ENCODE results near the gene TESMIN.

The TESMIN gene

DNA sequence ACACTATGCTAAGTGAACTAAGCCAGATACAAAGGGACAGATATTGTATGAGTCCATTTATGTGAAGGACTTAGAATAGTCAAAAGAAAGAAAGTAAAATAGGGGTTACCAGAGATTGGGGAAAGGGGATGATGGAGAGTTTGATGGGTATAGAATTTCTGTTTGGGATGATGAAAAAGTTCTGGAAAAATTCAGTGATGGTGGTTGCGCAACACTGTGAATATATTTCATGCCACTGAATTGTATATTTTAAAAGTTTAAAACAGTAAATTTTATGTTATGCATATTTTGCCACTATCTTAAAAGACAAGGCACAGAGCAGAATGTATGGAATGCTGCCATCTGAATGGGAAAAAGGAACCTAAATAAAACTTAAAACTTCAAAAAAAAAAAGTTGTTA lies 29.2 kb downstream of the TESMIN start:
- H3K4me3 ChIP-seq (replicated peaks in 1 of 2; ENCODE audit: low read depth in 2 of 2, low read length in 2 of 2), result no peak overlapping the region
- TF ChIP-seq, protein P1, sequence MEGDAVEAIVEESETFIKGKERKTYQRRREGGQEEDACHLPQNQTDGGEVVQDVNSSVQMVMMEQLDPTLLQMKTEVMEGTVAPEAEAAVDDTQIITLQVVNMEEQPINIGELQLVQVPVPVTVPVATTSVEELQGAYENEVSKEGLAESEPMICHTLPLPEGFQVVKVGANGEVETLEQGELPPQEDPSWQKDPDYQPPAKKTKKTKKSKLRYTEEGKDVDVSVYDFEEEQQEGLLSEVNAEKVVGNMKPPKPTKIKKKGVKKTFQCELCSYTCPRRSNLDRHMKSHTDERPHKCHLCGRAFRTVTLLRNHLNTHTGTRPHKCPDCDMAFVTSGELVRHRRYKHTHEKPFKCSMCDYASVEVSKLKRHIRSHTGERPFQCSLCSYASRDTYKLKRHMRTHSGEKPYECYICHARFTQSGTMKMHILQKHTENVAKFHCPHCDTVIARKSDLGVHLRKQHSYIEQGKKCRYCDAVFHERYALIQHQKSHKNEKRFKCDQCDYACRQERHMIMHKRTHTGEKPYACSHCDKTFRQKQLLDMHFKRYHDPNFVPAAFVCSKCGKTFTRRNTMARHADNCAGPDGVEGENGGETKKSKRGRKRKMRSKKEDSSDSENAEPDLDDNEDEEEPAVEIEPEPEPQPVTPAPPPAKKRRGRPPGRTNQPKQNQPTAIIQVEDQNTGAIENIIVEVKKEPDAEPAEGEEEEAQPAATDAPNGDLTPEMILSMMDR (IDR thresholded peaks at IDR 0.05; ENCODE audit: low read depth, low read length), result no peak
- no peak for DNase-seq (ENCODE audit: low read depth in 2 of 2)

DNA sequence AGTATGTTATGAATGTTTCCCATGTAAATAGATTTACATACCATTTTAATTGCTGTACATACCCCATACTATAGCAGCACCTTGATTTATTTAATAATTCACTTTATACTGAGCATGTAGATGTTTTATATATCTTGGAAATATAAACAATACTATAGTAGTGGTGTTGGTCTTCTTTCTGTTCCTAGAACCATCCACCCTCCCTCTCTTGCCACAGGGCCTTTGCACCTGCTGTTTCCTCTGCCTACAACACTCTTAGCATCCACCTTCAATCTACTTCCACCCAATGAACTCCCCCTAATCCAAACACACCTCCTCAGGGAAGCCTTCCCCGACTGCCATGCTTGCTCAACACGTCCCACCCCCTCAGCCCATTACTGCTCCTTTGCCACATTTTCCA lies 30.2 kb downstream of the TESMIN start:
- H3K4me3 ChIP-seq (replicated peaks in 1 of 2; ENCODE audit: low read depth in 2 of 2, low read length in 2 of 2), result no peak overlapping the region
- no peak for DNase-seq (ENCODE audit: low read depth in 2 of 2)
- TF ChIP-seq, protein P1 (IDR thresholded peaks at IDR 0.05; ENCODE audit: low read depth, low read length), result no peak

DNA sequence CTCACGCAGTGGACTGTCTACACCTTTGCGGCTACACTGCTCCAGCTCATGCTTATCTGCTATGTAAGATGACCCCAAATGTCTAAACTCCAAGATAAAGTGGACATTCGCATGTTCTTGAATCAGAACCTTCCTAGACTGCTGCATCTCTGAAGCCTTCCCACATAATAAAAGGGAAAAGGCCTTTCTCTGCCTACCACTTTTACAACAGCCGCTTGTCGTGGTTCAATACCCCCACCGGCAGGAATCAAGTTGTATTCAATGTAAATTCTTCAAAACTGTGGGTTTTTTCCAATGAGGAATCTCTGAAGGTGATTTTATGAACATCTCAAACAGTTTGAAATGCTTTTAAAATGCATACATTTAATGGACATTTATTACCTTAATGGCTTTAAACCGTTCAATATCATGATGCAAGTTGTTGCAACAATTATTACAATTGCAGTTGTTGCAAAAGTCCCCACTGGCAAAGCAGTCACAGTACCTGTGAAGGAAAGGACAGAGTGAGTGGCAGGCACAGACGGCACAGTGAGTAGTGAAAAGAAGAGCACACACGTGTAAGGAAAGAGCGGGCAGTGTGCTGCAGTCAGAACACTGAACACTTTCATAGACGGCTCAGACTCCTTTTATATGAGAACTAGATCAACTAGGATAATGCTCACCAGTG lies 35.7 kb downstream of the TESMIN start:
- TF ChIP-seq, protein P1 (IDR thresholded peaks at IDR 0.05; ENCODE audit: low read depth, low read length), result no peak
- H3K4me3 ChIP-seq (replicated peaks in 1 of 2; ENCODE audit: low read depth in 2 of 2, low read length in 2 of 2), result no peak overlapping the region
- DNase-seq (ENCODE audit: low read depth in 2 of 2), result no peak

DNA sequence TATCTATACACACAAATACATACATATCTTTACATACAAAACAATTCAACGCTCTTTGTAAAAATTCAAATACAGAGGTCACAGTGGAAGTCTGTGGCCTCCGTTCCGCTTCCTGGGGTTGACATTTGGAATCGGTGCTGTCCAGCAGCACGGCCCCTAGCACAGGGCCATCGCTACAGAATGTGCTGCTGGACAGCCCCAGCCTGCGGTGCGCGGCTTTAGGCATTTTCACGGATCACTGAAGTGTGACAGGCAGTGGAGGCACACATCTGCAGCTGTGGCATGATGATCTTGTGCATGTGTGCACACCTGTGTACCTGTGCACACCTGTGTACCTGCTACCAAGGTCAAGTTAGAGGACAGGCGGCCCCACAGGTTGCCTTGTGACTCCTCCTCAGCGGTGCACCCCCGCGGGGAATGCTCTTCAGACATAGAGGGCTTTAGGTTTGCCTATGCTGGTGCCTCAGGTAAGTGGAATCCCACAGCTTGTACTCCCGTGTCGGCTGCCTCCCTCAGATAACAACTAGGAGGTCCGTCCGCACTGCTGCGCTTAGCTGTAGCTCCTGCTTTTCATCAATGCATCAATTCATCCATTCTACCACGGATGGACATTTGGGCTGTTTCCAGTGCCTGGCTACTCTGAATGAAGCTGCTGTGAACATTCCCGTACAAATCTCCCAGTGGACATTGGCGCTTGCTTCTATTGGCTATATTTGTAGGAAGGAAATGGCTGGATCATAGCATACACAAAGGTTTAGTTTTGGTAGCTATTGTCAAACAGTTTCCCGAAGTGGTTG lies 37.1 kb downstream of the TESMIN start:
- no peak for DNase-seq (ENCODE audit: low read depth in 2 of 2)
- TF ChIP-seq, protein P1 (IDR thresholded peaks at IDR 0.05; ENCODE audit: low read depth, low read length), result no peak
- H3K4me3 ChIP-seq (replicated peaks in 1 of 2; ENCODE audit: low read depth in 2 of 2, low read length in 2 of 2), result no peak overlapping the region

DNA sequence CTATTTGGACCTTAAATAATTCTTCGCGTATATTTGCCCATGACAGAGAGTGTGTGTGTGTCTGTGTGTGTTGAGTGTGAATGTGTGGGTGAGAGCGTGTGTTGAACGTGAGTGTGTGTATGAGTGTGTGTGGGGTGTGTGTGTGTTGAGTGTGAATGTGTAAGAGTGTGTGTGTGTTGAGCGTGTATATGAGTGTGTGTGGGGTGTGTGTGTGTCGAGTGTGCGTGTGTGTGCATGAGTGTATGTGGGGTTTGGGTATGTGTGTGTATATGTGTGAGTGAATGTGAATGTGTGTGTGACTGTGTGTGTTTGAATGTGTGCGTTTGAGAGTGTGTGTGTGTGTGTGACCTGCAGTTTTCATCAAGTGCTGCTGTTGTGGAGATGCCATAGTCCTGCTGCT lies 40.2 kb downstream of the TESMIN start:
- TF ChIP-seq, protein P1 (IDR thresholded peaks at IDR 0.05; ENCODE audit: low read depth, low read length), result no peak
- no peak for DNase-seq (ENCODE audit: low read depth in 2 of 2)
- no peak overlapping the region for H3K4me3 ChIP-seq (replicated peaks in 1 of 2; ENCODE audit: low read depth in 2 of 2, low read length in 2 of 2)

DNA sequence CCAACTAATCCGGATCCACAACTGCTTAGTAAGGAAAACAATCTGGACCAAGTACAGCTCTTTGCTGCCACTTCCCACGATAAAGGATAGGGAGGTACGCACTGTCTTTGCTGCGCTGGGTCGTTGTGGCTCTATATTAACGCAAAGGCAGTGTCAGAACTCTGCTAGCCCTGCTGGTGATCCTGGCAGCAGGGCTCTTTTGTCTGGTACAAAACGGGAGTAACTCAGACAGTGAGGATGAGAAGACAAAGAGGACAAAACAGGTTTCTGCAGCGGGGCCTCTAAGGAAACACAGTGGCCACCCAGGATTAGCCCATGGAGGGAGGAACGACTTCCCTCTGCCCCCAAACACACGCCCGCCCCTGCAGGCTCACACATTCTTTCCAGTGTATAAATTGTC lies 40.9 kb downstream of the TESMIN start:
- TF ChIP-seq, protein P1 (IDR thresholded peaks at IDR 0.05; ENCODE audit: low read depth, low read length), result no peak
- DNase-seq (ENCODE audit: low read depth in 2 of 2), result no peak

More for the DNA sequence above, 40.9 kb downstream of the TESMIN start:
- H3K4me3 ChIP-seq (replicated peaks in 1 of 2; ENCODE audit: low read depth in 2 of 2, low read length in 2 of 2), result no peak overlapping the region
